Stimulated activated CD8-positive, alpha-beta memory T cell treated with anti-CD3 and anti-CD28 coated beads, Interleukin-2, amount 100 ng/mL, for 48 hours (primary cell): ENCODE data around the gene PODXL2.
"Not testable (repeated sequence)": the region's sequence is repeated elsewhere in the genome, so short reads cannot be mapped to it uniquely, and the experiment has no call there.

Source experiments
- DNase-seq, 2 donors: peaks; one replicate each; pipeline ENCODE4 v3.0.0-alpha.2; 2020; ENCODE audit warnings: low read depth in 2 of 2

Gene PODXL2

GRCh38 chr3:127604546-127605165 lies 24.3 kb upstream of the PODXL2 start:
- DNase-seq = no peak

DNA sequence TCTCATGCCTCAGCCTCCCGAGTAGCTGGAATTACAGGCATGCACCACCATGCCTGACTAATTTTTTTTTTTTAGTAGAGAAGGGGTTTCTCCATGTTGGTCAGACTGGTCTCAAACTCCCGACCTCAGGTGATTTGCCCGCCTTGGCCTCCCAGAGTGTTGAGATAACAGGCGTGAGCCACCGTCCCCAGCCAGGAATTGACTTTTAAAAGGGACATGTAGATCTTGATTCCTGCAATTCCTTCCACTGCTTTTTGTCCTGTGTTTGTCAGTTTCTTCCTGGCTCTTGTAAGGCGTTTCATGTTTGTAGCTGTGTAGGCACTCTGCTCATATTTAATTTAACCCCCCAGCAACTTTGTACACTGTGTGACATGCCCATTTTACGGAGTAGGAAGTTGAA lies 23.4 kb upstream of the PODXL2 start:
- not testable (repeated sequence) for DNase-seq

DNA sequence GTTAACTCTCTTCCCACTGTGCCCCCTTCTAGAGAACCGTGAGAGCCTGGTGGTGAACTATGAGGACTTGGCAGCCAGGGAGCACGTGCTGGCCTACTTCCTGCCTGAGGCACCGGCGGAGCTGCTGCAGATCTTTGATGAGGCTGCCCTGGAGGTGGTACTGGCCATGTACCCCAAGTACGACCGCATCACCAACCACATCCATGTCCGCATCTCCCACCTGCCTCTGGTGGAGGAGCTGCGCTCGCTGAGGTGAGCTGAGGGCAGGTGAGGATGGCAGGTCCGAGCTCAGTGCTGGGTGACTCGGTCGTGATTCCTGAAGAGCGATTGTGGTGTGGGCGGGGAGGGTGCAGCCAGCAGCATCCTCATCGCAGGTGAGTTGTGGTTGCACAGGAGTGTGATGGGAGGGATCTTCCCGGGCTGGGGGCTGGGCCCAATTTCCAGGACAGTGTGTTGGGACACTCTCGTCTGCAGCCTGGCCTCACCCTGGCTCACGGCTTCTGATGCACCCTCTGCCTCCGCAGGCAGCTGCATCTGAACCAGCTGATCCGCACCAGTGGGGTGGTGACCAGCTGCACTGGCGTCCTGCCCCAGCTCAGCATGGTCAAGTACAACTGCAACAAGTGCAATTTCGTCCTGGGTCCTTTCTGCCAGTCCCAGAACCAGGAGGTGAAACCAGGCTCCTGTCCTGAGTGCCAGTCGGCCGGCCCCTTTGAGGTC lies 22.7 kb upstream of the PODXL2 start:
- no peak for DNase-seq

GRCh38 chr3:127606981-127607595 lies 21.9 kb upstream of the PODXL2 start:
- no peak for DNase-seq

DNA sequence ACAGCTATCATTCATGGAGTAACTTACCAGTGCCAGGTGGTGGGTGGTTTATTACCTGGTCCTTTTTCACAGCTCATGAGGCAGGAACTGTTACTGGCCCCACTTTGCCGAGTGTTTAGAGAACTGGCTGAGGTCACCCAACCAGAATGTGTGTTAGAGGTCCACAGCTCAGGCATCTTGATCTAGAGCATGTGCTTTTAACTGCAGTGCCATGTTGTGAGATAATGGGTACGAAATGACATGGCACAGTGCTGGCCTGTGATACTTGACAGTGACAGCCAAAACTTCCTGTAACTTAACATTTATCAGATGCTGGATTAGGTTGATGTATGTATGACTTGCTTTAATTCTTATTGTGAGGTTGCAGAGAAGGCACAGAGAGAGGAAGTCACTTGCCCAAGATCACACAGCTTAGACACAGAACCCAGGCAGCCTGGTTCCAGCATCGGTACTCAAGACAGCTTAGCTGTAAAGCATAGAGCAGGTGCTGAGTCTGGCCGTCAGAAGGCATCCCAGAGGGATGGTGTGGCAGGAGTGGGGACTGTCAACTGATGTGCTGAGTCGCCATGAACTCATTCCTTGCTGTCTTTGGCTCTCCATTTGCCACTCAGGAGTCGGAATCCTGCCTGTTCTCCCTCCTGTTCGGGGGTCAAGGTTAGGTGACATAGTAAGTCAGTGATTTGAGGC lies 21.2 kb upstream of the PODXL2 start:
- DNase-seq = no peak

DNA sequence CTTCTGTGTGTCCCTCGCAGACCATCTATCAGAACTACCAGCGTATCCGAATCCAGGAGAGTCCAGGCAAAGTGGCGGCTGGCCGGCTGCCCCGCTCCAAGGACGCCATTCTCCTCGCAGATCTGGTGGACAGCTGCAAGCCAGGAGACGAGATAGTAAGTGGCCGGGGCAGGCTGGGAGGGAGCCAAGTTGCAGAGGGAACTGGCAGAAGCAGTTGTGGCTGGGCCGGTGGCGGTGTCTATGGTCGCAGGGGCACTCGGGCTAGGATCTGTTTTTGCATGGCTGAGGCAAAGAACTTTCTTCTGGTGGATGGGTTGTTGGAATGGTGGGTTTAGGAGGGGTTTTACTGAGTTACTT lies 20.6 kb upstream of the PODXL2 start:
- no peak for DNase-seq

DNA sequence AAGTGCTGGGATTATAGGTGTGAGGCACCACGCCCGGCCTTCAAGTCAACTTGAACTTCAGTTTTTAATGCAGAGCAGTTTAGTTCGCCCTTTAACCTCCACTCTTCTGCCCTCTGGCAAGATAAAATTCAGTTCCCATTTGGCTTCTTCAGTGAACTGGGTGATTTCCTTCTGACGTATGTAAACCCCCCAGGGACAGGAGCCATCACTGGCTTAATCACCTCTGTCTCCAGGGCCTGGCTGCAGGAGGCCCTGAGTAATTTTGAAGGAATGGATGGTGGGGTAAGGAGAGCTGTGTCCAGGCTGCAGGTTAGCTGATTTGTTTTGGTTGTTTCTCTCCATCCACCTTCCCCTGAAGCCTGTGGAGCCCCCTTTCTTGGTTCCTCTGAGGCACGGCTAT lies 18.9 kb upstream of the PODXL2 start:
- no peak for DNase-seq

- DNase-seq = no peak
Measured at GRCh38 chr3:127611251-127611650, 17.7 kb upstream of the PODXL2 start.

DNA sequence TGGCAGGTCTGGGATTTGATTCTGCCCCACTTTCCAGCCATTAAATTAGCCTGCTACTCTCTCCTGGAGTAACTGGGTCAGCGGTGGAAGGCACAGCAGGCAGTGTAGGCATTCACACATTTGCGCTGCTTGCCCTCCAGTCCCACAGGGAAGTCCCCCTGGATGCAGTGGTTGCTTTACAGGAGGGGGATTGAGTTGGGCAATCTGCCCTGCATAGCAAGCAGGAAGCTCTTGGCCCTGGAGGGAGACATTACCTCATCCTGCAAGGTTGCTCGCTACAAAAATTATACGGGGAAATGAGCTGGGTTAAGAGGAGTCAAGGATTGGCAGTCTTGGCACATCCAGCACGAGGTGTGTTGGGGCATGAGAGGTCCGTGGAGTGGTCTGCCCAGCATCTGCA lies 16.0 kb upstream of the PODXL2 start:
- DNase-seq = no peak

- no peak for DNase-seq
Measured at GRCh38 chr3:127613406-127613805, 15.6 kb upstream of the PODXL2 start.

GRCh38 chr3:127614928-127615589 lies 13.9 kb upstream of the PODXL2 start:
- no peak for DNase-seq

- DNase-seq = no peak
Measured at GRCh38 chr3:127615631-127616305, 13.2 kb upstream of the PODXL2 start.

DNA sequence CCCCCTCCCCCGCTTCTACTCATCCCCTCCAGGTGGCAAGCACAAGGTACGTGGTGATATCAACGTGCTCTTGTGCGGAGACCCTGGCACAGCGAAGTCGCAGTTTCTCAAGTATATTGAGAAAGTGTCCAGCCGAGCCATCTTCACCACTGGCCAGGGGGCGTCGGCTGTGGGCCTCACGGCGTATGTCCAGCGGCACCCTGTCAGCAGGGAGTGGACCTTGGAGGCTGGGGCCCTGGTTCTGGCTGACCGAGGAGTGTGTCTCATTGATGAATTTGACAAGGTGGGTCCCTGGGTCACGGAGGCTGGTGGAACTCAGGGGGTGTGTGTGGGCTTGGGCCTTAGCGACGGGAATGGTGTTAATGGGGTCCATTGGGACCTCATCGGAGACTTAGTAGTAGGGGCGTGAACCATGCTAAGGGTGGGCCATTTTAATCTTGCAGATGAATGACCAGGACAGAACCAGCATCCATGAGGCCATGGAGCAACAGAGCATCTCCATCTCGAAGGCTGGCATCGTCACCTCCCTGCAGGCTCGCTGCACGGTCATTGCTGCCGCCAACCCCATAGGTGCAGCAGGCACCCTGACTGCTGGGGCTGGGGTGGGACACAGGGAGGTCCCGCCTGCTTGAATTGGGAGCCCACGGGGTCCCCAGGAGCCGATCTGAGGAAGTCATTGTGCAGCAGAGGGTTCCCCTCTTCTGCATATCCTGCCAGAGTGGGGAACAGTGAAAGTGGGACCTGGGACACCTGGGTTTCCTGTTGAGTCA lies 12.0 kb upstream of the PODXL2 start:
- no peak for DNase-seq

DNA sequence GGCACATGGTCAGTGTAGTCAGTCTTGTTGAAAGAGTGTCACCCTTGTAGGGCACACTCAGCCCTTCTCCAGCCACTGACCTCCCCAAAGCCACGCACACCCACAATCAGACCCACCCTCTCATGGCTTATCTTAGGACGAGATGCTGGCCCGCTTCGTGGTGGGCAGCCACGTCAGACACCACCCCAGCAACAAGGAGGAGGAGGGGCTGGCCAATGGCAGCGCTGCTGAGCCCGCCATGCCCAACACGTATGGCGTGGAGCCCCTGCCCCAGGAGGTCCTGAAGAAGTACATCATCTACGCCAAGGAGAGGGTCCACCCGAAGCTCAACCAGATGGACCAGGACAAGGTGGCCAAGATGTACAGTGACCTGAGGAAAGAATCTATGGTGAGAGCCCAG lies 10.1 kb upstream of the PODXL2 start:
- DNase-seq = no peak

GRCh38 chr3:127620637-127621375 lies 8.2 kb upstream of the PODXL2 start:
- DNase-seq = no peak

DNA sequence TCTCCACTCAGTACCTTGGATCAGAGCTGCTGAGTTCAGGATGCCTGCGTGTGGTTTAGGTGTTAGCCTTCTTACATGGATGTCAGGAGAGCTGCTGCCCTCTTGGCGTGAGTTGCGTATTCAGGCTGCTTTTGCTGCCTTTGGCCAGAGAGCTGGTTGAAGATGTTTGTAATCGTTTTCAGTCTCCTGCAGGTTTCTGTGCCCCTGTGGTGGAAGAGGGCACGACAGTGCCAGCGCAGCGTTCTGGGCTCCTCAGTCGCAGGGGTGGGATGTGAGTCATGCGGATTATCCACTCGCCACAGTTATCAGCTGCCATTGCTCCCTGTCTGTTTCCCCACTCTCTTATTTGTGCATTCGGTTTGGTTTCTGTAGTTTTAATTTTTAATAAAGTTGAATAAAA lies 7.0 kb upstream of the PODXL2 start:
- DNase-seq = no peak

- DNase-seq = no peak
Measured at GRCh38 chr3:127622772-127623576, 6.0 kb upstream of the PODXL2 start.

GRCh38 chr3:127624063-127624462 lies 4.9 kb upstream of the PODXL2 start:
- no peak for DNase-seq

GRCh38 chr3:127625821-127626220 lies 3.2 kb upstream of the PODXL2 start:
- no peak for DNase-seq
